Activated CD4-positive, alpha-beta T cell treated with anti-CD3 and anti-CD28 coated beads for 48 hours (primary cell): ENCODE data around the gene CADPS2.

ENCODE experiments used
- DNase-seq: peaks from one replicate; pipeline ENCODE4 v3.0.0-alpha.2; 2020

The CADPS2 gene

DNA sequence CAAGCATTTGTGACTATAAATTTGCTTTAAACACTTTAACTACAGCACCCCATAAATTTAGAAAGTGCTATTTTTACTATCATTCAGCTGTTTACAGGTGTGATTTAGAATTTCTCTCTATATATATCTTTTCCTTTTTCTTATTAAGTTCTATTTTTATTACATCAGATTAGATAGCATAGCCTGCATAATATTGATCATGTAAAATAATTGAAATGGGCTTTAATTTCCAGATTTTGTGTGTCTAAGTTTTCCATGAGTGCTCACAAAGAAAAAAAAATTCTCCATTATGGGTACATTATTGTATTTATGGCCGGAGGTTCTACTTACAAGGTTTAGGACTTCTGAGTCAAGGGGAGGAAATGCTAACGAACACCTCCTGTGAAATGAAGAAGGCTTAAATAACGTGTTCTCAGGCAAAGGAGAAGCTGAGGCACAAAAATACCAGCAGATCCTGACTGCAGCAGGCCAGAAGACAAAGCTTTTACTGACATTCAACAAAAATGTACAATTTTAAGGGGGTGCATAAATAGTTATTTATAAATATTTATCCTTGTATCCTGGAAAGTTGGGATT lies 301.5 kb downstream of the CADPS2 start:
- no peak for DNase-seq

DNA sequence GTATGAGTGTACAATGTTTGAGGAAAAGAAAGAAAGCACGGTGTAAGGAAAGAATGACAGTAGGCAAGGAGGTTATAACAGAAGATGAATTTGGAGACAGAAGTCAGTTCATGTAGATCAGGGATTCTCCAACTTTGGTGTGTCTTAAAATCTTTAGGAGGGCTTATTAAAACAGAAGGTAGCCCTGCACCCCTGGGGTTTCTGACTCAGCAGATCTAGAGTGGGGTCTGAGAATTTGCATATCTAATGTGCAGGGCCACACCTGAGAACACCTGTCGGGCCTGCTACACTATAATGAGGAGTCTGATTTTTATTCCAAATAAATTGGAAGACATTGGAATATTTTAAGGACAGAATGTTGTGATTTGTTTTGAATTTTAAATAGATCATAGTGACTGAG lies 307.9 kb downstream of the CADPS2 start:
- no peak for DNase-seq

DNA sequence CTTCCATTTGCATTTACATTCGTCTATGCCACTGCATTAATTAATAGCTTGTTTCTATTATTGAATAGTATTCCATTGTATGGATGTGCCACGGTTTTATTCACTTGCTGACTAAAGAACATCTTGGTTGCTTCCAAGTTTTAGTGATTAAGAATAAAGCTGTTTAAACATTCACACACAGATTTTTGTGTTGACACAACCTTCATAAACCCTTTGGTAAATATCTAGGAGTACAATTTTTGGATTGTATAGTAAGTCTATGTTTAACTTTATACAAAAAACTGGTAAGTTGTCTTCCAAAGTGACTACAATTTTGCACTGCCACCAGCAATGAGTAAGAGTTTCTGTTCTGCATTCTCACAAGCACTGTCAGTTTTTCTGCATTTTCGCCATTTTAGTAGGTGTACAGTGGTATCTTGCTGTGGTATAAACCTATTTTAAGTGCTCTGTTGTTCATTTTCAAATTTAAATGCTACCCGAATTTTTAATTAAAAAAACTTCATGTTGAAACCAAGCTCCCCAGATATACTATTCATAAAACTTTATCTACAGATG lies 308.7 kb downstream of the CADPS2 start:
- DNase-seq: no peak

DNA sequence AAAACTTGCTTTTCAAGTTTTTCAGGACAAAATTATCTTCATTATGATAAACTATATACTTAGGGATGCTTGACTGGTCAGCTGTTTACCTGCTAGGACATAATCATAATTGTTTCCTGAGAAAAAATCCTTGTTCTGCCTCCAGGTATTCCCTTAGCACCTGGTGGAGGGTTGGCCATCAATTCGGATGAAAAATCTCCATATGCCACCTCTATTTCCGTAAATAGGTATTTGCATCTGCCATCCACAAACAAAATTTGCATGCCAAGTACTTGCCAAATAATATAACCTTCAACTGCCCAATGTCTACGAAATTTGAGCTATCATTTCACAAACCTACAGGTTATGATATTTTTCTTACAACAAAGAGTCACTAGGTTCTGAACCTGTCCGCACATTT lies 313.6 kb downstream of the CADPS2 start:
- no peak for DNase-seq

DNA sequence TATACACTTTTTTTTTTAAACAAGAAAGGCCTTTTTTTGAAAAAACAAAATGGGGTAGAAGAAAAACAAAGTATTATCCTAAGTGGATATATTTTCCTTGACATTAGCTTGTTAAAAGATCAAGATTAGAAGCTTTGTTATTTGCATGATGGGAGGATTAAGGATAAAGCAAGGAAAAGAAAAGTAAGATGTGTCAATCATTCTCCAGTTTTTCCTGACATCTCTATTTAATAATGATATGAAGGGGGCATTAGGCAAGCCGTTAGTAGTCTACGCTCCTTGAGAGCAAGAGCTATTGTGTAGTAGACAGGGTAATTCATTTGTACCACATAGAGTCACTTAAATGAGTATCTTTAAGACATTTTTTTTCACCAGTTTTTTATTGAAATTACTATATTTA lies 324.9 kb downstream of the CADPS2 start:
- no peak for DNase-seq

DNA sequence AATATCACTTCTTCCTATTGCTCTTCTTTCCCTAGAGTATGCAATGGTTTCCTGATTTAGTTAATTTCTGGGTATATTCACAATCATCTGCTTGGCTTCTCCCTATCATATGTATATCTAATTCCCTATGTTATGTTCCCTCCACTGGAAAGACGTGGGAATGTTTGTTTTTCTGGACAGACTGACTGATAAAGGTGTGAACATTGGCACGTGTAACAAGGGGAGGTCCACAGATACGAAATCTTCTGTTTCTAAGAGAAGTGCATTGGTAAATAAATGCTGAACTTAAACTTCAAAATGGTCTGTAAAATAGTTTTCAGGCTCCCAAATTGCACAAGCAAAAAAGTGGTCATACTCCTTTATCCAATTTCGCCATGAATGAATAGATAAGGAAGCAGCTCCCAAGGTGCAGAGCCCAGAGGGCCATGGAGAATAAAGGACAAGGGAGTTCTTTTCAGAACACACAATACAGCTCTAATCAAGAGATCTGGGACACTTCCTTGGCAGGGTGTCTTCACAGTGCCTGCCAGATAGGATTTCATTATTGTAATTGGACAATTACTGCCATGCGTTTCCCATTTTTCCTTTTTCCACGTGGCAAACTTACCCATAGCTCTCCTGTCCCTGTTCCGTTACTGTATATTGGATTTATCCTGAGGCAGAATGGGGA lies 329.3 kb downstream of the CADPS2 start:
- DNase-seq: no peak

DNA sequence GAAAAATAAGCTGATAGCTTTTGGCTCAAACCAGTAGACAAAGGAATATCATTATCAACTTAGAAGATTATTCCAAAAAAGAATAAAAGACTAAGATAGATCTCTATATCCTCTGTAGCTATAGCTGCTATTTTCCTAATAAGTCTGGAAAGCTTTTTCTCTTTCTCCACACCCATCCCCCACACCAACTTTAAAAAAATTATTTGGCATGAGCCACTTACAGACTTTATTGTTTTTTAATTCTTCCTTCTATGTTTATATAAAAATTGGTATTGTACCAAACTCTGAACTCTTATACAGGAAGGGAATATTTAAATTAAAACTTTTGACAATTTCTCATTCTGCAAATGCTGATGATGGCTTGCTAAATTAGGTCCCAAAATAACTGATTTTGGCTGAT lies 330.0 kb downstream of the CADPS2 start:
- DNase-seq: no peak

DNA sequence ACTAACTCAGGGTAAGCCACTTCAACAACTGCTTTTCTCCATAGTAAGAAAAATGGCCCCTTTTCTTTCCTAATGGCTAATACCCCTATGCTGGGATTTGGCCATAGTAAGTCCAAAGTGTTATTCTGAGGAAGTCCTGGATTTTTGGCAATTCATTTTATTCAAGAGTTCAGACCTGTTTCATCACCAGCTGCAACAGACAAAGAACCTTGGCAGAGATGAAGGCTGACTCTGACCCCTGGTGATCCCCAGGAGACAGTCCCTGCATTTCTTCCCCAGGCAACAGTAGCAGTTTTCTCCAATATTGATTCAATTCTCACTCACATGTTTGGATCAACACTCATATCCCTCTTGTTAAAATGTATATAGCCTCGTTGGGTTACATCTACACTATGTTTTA lies 332.5 kb downstream of the CADPS2 start:
- no peak for DNase-seq

DNA sequence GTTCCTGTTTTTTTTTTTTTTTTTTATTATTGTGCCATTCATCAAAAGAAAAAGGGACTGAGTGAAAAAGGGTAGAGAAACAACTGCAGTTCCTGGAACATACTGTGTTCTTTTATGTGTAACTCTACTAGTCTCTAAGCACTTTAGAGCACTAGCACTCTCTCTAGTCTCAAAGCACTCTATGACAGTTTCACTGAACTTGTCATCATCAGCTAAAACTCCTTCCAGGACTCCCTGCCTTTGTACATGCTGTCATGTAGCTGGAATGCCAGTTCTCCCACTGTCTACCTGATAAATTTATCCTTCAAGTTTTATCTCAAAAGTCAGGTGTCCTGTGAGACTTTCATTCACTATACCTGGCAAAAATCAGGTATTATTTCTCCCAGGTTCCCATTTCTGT lies 333.5 kb downstream of the CADPS2 start:
- no peak for DNase-seq

DNA sequence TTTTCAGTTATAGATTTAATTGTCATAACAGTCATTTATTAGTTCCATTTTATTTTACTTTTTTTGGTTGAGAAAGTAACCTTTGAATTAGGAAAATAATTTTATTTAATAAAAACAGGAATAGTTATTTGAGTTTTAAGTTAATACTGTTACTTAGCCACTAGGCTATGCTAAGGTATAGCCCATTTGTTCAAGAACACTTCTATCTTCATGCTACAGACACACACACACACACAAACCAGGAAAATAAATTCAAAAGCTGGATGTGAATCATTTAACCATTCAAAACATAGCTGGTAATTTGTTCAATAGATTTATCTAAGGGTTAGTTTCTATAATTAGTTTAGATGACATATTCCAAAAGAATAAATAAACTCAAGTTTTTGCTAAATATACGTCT lies 335.7 kb downstream of the CADPS2 start:
- DNase-seq: no peak

DNA sequence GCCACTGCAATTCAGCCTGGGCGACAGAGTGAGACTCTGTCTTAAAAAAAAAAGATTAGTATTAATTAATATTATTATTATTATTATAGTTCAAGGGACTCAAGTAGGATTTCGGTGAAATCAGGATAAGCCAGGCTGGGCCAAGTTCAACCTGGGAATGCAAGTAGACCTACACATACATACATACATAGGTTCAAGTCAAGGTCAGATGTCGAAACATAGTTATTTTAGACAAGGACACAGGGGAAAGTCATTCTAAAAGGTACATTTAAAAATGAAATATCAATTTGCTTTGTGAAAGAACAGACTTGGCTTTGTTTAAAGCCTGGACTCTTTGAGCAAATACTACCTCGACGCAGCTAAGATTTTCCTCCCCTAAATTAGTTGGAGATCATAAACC lies 336.7 kb downstream of the CADPS2 start:
- DNase-seq: no peak

DNA sequence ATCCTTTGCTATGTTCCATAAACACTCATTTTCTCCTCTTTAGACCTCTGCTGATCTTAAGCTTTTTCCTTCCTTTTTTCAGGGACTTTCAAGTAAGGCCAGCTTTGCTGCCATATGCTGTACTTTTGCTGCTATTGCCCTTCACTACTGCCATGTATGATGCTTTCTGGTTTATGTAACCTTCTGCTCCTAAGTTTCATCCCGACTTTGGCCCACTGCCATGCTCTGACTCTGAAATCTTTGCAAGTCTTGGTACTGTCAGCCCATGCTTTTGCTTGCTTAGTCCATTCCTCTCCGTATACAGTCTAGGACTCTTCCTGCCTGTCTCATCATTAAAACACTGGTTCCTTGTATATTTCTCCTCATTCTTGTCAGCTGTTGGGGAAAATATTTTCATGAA lies 339.8 kb downstream of the CADPS2 start:
- DNase-seq: no peak

DNA sequence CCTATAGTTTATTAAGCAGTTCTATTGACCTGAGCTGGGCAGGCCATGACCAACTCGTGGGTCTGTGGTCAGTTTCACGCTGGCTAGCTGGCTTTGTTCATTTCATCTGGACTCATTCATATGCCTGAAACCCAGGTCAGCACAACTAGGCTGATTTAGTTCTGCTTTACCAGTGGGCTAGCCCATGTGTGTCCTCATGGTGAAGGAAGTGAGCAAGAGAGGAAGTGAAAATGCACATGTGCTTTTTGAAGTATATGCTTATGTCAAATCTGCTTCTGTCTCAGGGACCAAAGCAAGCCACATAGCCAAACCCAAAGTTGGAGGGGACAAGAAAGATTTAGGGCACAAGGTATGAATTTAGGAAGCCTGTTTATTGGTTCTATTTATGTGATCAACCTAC lies 341.8 kb downstream of the CADPS2 start:
- no peak for DNase-seq

DNA sequence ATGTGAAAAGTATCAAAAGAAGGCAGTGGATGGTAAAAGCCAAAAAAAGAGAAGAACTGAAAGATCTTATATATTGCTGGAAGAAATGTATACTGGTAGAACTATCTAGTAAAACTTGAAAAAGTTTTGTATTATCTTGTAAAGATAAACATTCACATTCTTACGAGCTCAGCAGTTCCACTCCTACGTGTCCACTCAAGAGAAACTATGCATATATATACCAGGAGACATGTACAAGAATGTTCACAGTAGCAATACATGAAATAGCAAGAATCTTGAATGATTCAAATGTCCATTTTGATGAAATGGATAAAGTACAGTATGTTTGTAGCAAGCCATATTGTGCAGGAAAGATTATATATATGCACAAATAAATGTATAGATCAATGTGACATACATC lies 342.4 kb downstream of the CADPS2 start:
- no peak for DNase-seq

DNA sequence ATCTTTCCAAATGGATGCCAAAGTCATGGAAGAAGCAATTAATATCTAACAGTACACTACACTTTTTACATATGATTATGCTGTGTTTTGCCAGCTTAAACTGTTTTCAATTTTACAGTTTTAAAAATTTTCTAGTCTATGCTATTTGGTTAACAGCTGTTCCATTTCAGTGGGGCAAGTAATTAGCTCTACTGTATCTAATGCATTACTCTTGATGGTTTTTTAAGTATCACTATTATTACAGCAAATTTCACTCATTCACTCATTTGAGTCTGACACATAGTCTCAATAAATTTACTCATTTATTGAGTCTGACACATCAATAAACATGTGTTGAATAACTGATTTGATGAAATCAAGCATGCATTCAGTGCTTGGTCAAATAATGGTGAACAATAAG lies 343.1 kb downstream of the CADPS2 start:
- DNase-seq: no peak

DNA sequence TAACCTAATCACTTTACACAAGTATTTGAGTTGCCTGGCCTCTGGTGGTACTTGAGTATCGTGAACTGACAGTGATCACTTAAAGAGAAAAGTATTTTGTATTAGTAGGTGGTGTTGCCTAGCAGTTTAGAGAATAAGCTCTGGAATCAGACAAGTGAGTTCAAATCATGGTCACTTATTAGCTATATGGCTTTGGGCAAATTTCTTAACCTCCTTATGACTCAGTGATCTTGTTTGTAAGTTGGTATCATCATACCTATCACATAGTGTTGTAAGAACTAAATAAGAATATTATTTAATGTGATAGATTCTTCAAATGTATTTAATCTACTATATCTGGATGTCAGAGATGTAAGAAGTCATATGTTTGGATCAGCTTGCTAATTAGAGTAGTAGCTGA lies 351.2 kb downstream of the CADPS2 start:
- DNase-seq: no peak

DNA sequence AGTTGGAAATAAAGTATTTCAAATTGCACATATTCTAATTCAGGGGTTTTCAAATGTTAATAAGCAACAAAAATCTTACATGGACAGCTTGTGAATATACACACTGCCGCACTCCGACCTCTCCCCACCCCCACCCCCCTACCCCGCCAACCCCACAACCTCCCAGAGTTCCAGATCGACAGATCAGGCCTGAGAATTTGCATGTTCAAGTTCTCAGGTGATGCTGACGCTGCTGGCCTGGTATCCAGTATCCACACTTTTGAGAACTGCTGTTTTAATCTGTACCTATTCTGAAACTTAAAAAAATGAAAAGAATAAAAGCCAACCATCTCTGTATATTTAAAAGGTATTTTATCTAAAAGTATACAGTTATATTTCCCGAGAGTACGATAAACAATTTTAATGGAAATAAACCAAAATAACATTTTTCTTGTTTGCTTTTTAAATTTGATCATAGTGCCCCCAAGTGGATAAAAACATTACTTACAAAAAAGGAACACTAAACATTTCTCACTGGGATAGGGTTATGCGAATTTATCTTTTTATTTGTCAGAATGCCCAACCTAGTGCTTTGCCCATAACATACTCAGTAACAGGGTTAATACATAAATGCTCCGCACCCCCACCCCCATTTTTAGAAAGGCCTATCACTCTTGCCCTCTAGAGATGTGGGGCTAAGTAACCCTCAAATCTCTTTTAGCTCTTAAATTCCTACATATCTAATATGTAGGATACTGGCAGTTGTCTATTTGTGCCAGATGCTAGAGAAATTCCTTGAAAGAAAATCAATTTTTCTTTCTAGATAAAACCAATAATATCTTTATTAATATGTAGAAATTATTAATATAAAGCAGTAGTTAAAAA lies 353.6 kb downstream of the CADPS2 start:
- DNase-seq: no peak

DNA sequence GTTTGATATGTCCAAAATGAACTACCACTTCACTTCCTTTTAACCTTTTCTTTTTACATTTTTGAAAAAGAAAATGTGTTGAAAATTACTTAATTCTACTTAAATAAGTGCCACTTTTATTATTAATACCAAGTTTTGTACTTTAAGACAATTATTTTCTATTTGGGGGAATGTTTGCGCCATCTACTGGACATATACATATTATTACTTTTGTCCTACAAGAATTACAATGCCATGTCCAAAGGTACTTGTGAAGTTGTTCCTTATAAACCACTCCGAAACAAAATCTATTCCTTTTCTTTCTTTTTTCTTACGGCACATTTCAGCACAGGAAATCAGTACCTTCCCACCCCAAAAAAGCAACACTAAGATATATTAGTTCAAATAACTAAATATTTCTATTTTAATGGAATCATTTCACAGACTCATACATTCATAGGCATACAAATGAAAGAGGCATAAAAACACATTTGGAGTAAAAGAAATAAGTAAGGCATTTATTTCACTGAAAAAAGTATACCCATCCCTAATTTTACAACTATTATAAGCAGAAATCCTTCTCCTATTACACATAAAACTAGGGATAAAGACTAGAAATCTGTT lies 357.3 kb downstream of the CADPS2 start:
- no peak for DNase-seq

DNA sequence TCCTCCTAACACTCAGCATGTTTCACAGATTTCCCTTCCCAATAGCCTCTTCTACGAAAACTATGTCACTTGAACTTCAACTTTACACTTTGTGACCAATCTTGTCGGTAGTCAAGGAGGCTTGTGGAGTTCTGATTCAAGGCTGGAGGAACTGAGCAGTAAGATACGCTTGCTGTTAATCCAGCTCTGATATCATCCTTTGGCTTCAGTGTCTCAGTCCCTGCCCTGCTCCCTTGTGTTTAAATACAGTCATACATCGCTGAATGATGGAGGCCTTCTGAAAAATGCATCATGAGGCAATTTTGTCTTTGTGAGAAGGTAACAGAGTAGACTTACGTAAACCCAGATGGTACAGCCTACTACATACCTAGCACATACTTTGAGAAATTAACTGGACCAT lies 360.9 kb downstream of the CADPS2 start:
- no peak for DNase-seq

DNA sequence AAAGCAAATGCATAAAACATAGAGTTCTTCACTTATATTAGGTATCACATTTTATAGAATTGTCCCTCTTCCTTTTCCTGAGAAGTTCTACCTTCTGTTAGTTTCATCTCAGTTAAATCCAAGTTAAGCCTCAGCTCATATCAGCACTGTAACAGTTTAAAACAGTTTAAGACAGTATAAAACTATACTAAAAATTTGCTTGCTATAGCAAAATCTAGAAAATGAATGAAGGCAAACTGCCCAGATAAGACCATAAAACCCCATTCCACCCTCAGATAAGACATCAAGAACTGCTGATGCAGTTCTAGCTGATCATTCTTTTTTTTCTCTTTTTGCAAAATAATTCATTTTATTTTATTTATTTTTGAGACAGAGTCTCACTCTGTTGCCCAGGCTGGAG lies 364.5 kb downstream of the CADPS2 start:
- no peak for DNase-seq

DNA sequence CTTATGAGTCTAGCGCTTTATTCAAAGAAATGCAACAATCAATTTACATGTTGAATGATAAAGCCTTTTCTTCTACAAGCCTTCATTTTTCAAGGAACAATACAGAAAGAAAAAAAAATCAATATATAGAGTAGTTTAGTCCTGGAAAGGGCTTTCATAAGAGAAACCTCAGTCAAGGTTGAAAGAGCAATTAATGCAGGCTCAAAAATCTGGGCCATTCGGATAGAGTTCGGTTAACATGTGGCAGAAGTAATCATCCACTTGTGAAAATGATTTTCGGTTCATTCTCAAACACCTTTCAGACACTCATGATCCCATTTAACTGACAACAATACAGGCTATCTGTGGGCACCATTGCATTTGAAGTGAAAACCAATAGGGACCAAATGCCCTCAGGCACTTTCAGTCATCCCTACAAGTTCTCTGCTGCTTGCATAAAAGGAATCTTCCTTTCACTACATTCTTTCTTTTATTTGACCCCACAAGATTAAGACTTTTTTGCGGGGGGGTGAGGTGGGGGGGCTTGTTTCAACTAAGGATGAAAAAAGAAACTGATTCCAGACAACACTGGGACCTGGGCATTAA lies 365.2 kb downstream of the CADPS2 start:
- DNase-seq: no peak

DNA sequence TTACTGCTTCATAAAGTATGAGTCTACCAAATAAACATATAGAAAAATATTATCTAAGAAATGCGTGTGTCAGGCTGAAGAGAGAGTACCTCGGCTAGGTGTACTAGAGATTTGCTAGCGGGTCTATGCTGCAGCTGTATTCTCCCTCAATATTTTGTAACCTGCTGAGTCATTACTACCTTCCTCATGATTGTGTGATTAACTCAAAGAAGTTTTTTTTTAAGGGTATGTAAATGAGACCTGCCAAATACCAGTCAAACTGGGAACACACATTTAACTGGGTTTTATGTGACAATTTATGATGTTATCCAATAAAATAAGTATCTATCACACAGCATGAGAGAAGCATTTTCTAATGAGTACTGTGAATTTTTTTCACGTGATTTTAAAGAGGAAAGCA lies 367.8 kb downstream of the CADPS2 start:
- no peak for DNase-seq

DNA sequence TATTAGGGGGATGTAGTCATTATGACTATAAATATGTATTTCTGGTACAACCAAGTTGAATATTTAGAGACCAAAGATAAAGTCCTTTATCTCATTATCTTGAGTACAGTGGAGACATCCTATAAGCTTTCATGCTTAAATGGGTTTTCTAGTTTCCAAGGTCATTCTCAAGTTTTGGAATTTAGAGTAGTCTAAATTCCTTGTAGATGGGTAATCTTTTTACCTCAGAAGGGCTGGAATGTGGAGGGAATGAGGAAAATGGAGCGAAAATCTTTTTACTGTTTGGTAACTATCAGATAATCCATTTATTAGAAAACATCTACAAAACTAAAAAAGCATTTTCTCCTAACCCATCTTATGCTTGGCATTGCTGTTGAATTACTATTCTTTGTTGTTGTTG lies 368.7 kb downstream of the CADPS2 start:
- DNase-seq: no peak
